ENCODE measurements around the gene GPR55.

Gene GPR55

GRCh38 chr2:230939691-230940470 is 14.8 kb upstream of the GPR55 start:
- Histone ChIP-seq H3K9ac (ENCODE audit: low read length) (no peak overlapping the region), H3K79me2 (ENCODE audit: insufficient read depth, low read length) (no peaks in the 10 kb centered on the region), H2AFZ (ENCODE audit: low read length) (no peak overlapping the region), H3K4me1 (ENCODE audit: insufficient read depth, low read length, severe bottlenecking) (no peaks in the 10 kb centered on the region), H3F3A (ENCODE audit: insufficient read depth, low read length) (no peaks in the 10 kb centered on the region), H3K4me2 (ENCODE audit: low read length) (no peak overlapping the region), H3K9me3 (ENCODE audit: low read length) (peaks cover 6% of the 10 kb centered on the region; the same call in 1 of the 2 replicates), H3K27me3 (ENCODE audit: insufficient read depth, low read length) (peaks cover 7% of the 10 kb centered on the region; the same call in 1 of the 2 replicates), H3K9me2 (ENCODE audit: low read depth, low read length) (no peaks in the 10 kb centered on the region), H3K27ac (ENCODE audit: low read depth, low read length, poor library complexity, severe bottlenecking) (no peak overlapping the region), H4K20me1 (ENCODE audit: insufficient read depth, low read length) (no peaks in the 10 kb centered on the region), H3K36me3 (ENCODE audit: insufficient read depth, low read length) (no peaks in the 10 kb centered on the region; the same call in 1 of the 2 replicates), H3K4me3 (ENCODE audit: low read depth, low read length, poor library complexity, severe bottlenecking) (no peak overlapping the region)
- TF ChIP-seq EZH2 (IDR thresholded peaks at IDR 0.05; ENCODE audit: borderline replicate concordance, low read length) = no peak
- TF ChIP-seq, protein P1, sequence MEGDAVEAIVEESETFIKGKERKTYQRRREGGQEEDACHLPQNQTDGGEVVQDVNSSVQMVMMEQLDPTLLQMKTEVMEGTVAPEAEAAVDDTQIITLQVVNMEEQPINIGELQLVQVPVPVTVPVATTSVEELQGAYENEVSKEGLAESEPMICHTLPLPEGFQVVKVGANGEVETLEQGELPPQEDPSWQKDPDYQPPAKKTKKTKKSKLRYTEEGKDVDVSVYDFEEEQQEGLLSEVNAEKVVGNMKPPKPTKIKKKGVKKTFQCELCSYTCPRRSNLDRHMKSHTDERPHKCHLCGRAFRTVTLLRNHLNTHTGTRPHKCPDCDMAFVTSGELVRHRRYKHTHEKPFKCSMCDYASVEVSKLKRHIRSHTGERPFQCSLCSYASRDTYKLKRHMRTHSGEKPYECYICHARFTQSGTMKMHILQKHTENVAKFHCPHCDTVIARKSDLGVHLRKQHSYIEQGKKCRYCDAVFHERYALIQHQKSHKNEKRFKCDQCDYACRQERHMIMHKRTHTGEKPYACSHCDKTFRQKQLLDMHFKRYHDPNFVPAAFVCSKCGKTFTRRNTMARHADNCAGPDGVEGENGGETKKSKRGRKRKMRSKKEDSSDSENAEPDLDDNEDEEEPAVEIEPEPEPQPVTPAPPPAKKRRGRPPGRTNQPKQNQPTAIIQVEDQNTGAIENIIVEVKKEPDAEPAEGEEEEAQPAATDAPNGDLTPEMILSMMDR (IDR thresholded peaks at IDR 0.05; ENCODE audit: low read length) = no peak

- no peak overlapping the region for H3K4me3 ChIP-seq (ENCODE audit: low read depth, low read length, poor library complexity, severe bottlenecking)
- TF ChIP-seq, protein P1 (IDR thresholded peaks at IDR 0.05; ENCODE audit: low read length) = no peak
- no peak for TF ChIP-seq EZH2 (IDR thresholded peaks at IDR 0.05; ENCODE audit: borderline replicate concordance, low read length)
- H2AFZ ChIP-seq (ENCODE audit: low read length) = no peak overlapping the region
- H3K79me2 ChIP-seq (ENCODE audit: insufficient read depth, low read length) = no peaks in the 10 kb centered on the region
- H3K4me1 ChIP-seq (ENCODE audit: insufficient read depth, low read length, severe bottlenecking) = no peaks in the 10 kb centered on the region
- no peaks in the 10 kb centered on the region for H3K9me2 ChIP-seq (ENCODE audit: low read depth, low read length)
- no peaks in the 10 kb centered on the region; the same call in 1 of the 2 replicates for H3K36me3 ChIP-seq (ENCODE audit: insufficient read depth, low read length)
- no peaks in the 10 kb centered on the region for H4K20me1 ChIP-seq (ENCODE audit: insufficient read depth, low read length)
- H3K4me2 ChIP-seq (ENCODE audit: low read length) = no peak overlapping the region
- H3F3A ChIP-seq (ENCODE audit: insufficient read depth, low read length) = no peaks in the 10 kb centered on the region
- no peak overlapping the region for H3K27ac ChIP-seq (ENCODE audit: low read depth, low read length, poor library complexity, severe bottlenecking)
- peaks cover 6% of the 10 kb centered on the region; the same call in 1 of the 2 replicates for H3K9me3 ChIP-seq (ENCODE audit: low read length)
- H3K27me3 ChIP-seq (ENCODE audit: insufficient read depth, low read length) = peaks cover 6% of the 10 kb centered on the region; the same call in 1 of the 2 replicates
- no peak overlapping the region for H3K9ac ChIP-seq (ENCODE audit: low read length)
These were observed 14.1 kb upstream of the GPR55 start for GRCh38 chr2:230939066-230939591.

GRCh38 chr2:230938516-230939065 is 13.5 kb upstream of the GPR55 start:
- peaks cover 6% of the 10 kb centered on the region; the same call in 1 of the 2 replicates for H3K9me3 ChIP-seq (ENCODE audit: low read length)
- no peak overlapping the region for H3K9ac ChIP-seq (ENCODE audit: low read length)
- no peak overlapping the region for H2AFZ ChIP-seq (ENCODE audit: low read length)
- no peaks in the 10 kb centered on the region; the same call in 1 of the 2 replicates for H3K36me3 ChIP-seq (ENCODE audit: insufficient read depth, low read length)
- H3K9me2 ChIP-seq (ENCODE audit: low read depth, low read length) = no peaks in the 10 kb centered on the region
- H3K27me3 ChIP-seq (ENCODE audit: insufficient read depth, low read length) = peaks cover 6% of the 10 kb centered on the region; the same call in 1 of the 2 replicates
- no peaks in the 10 kb centered on the region for H3K4me1 ChIP-seq (ENCODE audit: insufficient read depth, low read length, severe bottlenecking)
- no peak for TF ChIP-seq EZH2 (IDR thresholded peaks at IDR 0.05; ENCODE audit: borderline replicate concordance, low read length)
- TF ChIP-seq, protein P1 (IDR thresholded peaks at IDR 0.05; ENCODE audit: low read length) = no peak
- H3K4me3 ChIP-seq (ENCODE audit: low read depth, low read length, poor library complexity, severe bottlenecking) = no peak overlapping the region
- H4K20me1 ChIP-seq (ENCODE audit: insufficient read depth, low read length) = no peaks in the 10 kb centered on the region
- H3K27ac ChIP-seq (ENCODE audit: low read depth, low read length, poor library complexity, severe bottlenecking) = no peak overlapping the region
- no peak overlapping the region for H3K4me2 ChIP-seq (ENCODE audit: low read length)
- H3F3A ChIP-seq (ENCODE audit: insufficient read depth, low read length) = no peaks in the 10 kb centered on the region
- no peaks in the 10 kb centered on the region for H3K79me2 ChIP-seq (ENCODE audit: insufficient read depth, low read length)
